Memory B cell (primary cell): ENCODE measurements around the gene SMTNL1.

ENCODE experiments used
- ATAC-seq: fragments of 150-1000 bp; cut with Tn5 transposase; 2 replicates; pipeline ENCODE4 v1.10.0; 2021; ENCODE audit warnings: low read depth, mild to moderate bottlenecking, moderate library complexity
- DNase-seq, 2 donors: peaks; one replicate each; pipeline ENCODE4 v3.0.0; 2022; ENCODE audit warnings: low spot score in 2 of 2
- H3K27ac Mint-ChIP-seq: one replicate; pipeline ENCODE4 v1.8.0; 2022; ENCODE audit warnings: mild to moderate bottlenecking, moderate library complexity, mixed read lengths
- H3K27me3 Mint-ChIP-seq: one replicate; pipeline ENCODE4 v1.8.0; 2022; ENCODE audit warnings: mixed read lengths
- H3K36me3 Mint-ChIP-seq: one replicate; pipeline ENCODE4 v1.8.0; 2022; ENCODE audit warnings: mild to moderate bottlenecking, mixed read lengths
- H3K4me1 Mint-ChIP-seq: one replicate; pipeline ENCODE4 v1.8.0; 2022; ENCODE audit warnings: mixed read lengths
- H3K4me3 Mint-ChIP-seq: one replicate; pipeline ENCODE4 v1.8.0; 2022; ENCODE audit warnings: mild to moderate bottlenecking, moderate library complexity, mixed read lengths
- H3K9me3 Mint-ChIP-seq: one replicate; pipeline ENCODE4 v1.8.0; 2022; ENCODE audit warnings: mixed read lengths

The SMTNL1 gene

GRCh38 chr11:57567515-57568329, 30.3 kb downstream of the SMTNL1 start, which contains the start of gene UBE2L6:
UBE2L6 (minus strand) TSS chr11:57567672; CDS start chr11:57567611, 61 bp downstream.
- Mint-ChIP-seq H3K36me3 (peaks cover 7% of the 10 kb centered on the region), H3K27ac (peak within 1 kb of the TSS; percentile 94), H3K9me3 (no peaks in the 10 kb centered on the region), H3K4me1 (peaks cover 22% of the 10 kb centered on the region), H3K27me3 (no peaks in the 10 kb centered on the region), H3K4me3 (peak within 1 kb of the TSS; percentile 99)
- peak; percentile 79 for ATAC-seq
- peak; percentile 44 to 65 for DNase-seq

GRCh38 chr11:57568330-57568766, 31.0 kb downstream of the SMTNL1 start:
- Mint-ChIP-seq H3K36me3 (peaks cover 5% of the 10 kb centered on the region), H3K27me3 (no peaks in the 10 kb centered on the region), H3K9me3 (no peaks in the 10 kb centered on the region), H3K4me1 (peaks cover 20% of the 10 kb centered on the region), H3K27ac (peak overlapping the region; percentile 93), H3K4me3 (peak overlapping the region; percentile 99)
- ATAC-seq (peak; percentile 6), DNase-seq (peak; percentile 87 to 93)

- Mint-ChIP-seq H3K27me3 (peaks cover 5% of the 10 kb centered on the region), H3K9me3 (no peaks in the 10 kb centered on the region), H3K4me1 (peaks cover 5% of the 10 kb centered on the region), H3K36me3 (no peaks in the 10 kb centered on the region), H3K4me3 (no peak overlapping the region), H3K27ac (no peak overlapping the region)
- DNase-seq = no peak
- ATAC-seq = no peak
Observed at GRCh38 chr11:57571606-57572005, 34.2 kb downstream of the SMTNL1 start.

- Mint-ChIP-seq H3K4me3 (no peak overlapping the region), H3K4me1 (no peaks in the 10 kb centered on the region), H3K27ac (no peak overlapping the region), H3K36me3 (no peaks in the 10 kb centered on the region), H3K27me3 (peaks cover 10% of the 10 kb centered on the region), H3K9me3 (no peaks in the 10 kb centered on the region)
- DNase-seq (no peak), ATAC-seq (no peak)
Observed at GRCh38 chr11:57574061-57574460, 36.7 kb downstream of the SMTNL1 start.

- H3K9me3 Mint-ChIP-seq = no peaks in the 10 kb centered on the region
- ATAC-seq = no peak
- H3K27ac Mint-ChIP-seq = no peak overlapping the region
- no peaks in the 10 kb centered on the region for H3K27me3 Mint-ChIP-seq
- DNase-seq = no peak
- no peaks in the 10 kb centered on the region for H3K36me3 Mint-ChIP-seq
- H3K4me1 Mint-ChIP-seq = no peaks in the 10 kb centered on the region
- H3K4me3 Mint-ChIP-seq = no peak overlapping the region
Observed at GRCh38 chr11:57584341-57584740, 46.9 kb downstream of the SMTNL1 start.

- no peak overlapping the region for H3K4me3 Mint-ChIP-seq
- ATAC-seq (no peak), DNase-seq (no peak)
- no peaks in the 10 kb centered on the region for H3K36me3 Mint-ChIP-seq
- H3K27me3 Mint-ChIP-seq = no peaks in the 10 kb centered on the region
- H3K4me1 Mint-ChIP-seq = no peaks in the 10 kb centered on the region
- H3K27ac Mint-ChIP-seq = no peak overlapping the region
- H3K9me3 Mint-ChIP-seq = no peaks in the 10 kb centered on the region
Observed at GRCh38 chr11:57585301-57585700, 47.9 kb downstream of the SMTNL1 start.

- peaks cover 4% of the 10 kb centered on the region for H3K27me3 Mint-ChIP-seq
- ATAC-seq (no peak), DNase-seq (no peak)
- H3K27ac Mint-ChIP-seq = no peak overlapping the region
- H3K4me3 Mint-ChIP-seq = no peak overlapping the region
- H3K4me1 Mint-ChIP-seq = no peaks in the 10 kb centered on the region
- H3K9me3 Mint-ChIP-seq = no peaks in the 10 kb centered on the region
- no peaks in the 10 kb centered on the region for H3K36me3 Mint-ChIP-seq
Observed at GRCh38 chr11:57586711-57587245, 49.4 kb downstream of the SMTNL1 start.

- no peaks in the 10 kb centered on the region for H3K36me3 Mint-ChIP-seq
- no peak for DNase-seq
- no peaks in the 10 kb centered on the region for H3K4me1 Mint-ChIP-seq
- H3K9me3 Mint-ChIP-seq = no peaks in the 10 kb centered on the region
- no peak for ATAC-seq
- H3K4me3 Mint-ChIP-seq = no peak overlapping the region
- H3K27ac Mint-ChIP-seq = no peak overlapping the region
- H3K27me3 Mint-ChIP-seq = peaks cover 9% of the 10 kb centered on the region
Observed at GRCh38 chr11:57588046-57588710, 50.8 kb downstream of the SMTNL1 start.

- DNase-seq (no peak), ATAC-seq (no peak)
- H3K27me3 Mint-ChIP-seq = peaks cover 26% of the 10 kb centered on the region
- H3K4me3 Mint-ChIP-seq = no peak overlapping the region
- no peaks in the 10 kb centered on the region for H3K4me1 Mint-ChIP-seq
- no peaks in the 10 kb centered on the region for H3K36me3 Mint-ChIP-seq
- H3K27ac Mint-ChIP-seq = no peak overlapping the region
- no peaks in the 10 kb centered on the region for H3K9me3 Mint-ChIP-seq
Observed at GRCh38 chr11:57596266-57596885, 59.0 kb downstream of the SMTNL1 start.

GRCh38 chr11:57597461-57597915, 60.1 kb downstream of the SMTNL1 start, which contains the start of gene SERPING1:
SERPING1 (plus strand) TSS chr11:57597685; CDS start chr11:57598271, 586 bp downstream.
- DNase-seq (no peak), ATAC-seq (no peak)
- H3K27me3 Mint-ChIP-seq = peaks cover 29% of the 10 kb centered on the region
- H3K4me1 Mint-ChIP-seq = no peaks in the 10 kb centered on the region
- no peak within 1 kb of the TSS for H3K27ac Mint-ChIP-seq
- no peaks in the 10 kb centered on the region for H3K9me3 Mint-ChIP-seq
- H3K4me3 Mint-ChIP-seq = no peak within 1 kb of the TSS
- H3K36me3 Mint-ChIP-seq = no peaks in the 10 kb centered on the region

- Mint-ChIP-seq H3K27ac (no peak overlapping the region), H3K4me3 (no peak overlapping the region), H3K9me3 (no peaks in the 10 kb centered on the region), H3K4me1 (no peaks in the 10 kb centered on the region), H3K27me3 (peaks cover 24% of the 10 kb centered on the region), H3K36me3 (no peaks in the 10 kb centered on the region)
- DNase-seq (no peak), ATAC-seq (no peak)
Observed at GRCh38 chr11:57597916-57598830, 60.8 kb downstream of the SMTNL1 start.

- H3K27ac Mint-ChIP-seq = no peak overlapping the region
- H3K4me3 Mint-ChIP-seq = no peak overlapping the region
- H3K4me1 Mint-ChIP-seq = no peaks in the 10 kb centered on the region
- no peak for ATAC-seq
- no peak for DNase-seq
- H3K9me3 Mint-ChIP-seq = no peaks in the 10 kb centered on the region
- peaks cover 24% of the 10 kb centered on the region for H3K27me3 Mint-ChIP-seq
- H3K36me3 Mint-ChIP-seq = no peaks in the 10 kb centered on the region
Observed at GRCh38 chr11:57598831-57599155, 61.4 kb downstream of the SMTNL1 start.

GRCh38 chr11:57599381-57599780, 62.0 kb downstream of the SMTNL1 start:
- H3K36me3 Mint-ChIP-seq = no peaks in the 10 kb centered on the region

More at GRCh38 chr11:57599381-57599780, 62.0 kb downstream of the SMTNL1 start:
- H3K4me1 Mint-ChIP-seq = no peaks in the 10 kb centered on the region
- H3K9me3 Mint-ChIP-seq = no peaks in the 10 kb centered on the region
- no peak overlapping the region for H3K4me3 Mint-ChIP-seq
- H3K27me3 Mint-ChIP-seq = peaks cover 24% of the 10 kb centered on the region
- no peak for DNase-seq
- no peak overlapping the region for H3K27ac Mint-ChIP-seq
- no peak for ATAC-seq
